Thymus (tissue), 11 donors: ENCODE measurements around the gene ADRA2B. TPM values are rescaled to one million over a fixed set of nuclear protein-coding genes. Genes with fewer than 3 reads are reported as not detected.
A peak's percentile ranks its signal among the peaks of the same experiment; 100 is the strongest.

Source experiments
- DNase-seq, 9 donors: peaks; one replicate each; pipeline ENCODE4 v3.0.0-alpha.2; 2013; ENCODE audit warnings: low spot score in 9 of 9, low read depth in 6 of 9, missing footprints in 1 of 9
- H3K27ac ChIP-seq, 2 donors: one replicate each; pipeline ENCODE4 v1.5.1; 2013; ENCODE audit warnings: control low read depth in 1 of 2, low read depth in 1 of 2, low read length in 1 of 2, mild to moderate bottlenecking in 1 of 2, moderate library complexity in 1 of 2
- H3K27me3 ChIP-seq, 2 donors: one replicate each; pipeline ENCODE4 v1.5.1; 2013; ENCODE audit warnings: low read length in 1 of 2; ENCODE audit not compliant: control insufficient read depth in 2 of 2, insufficient read depth in 1 of 2
- H3K36me3 ChIP-seq, 2 donors: one replicate each; pipeline ENCODE4 v1.5.1; 2013; ENCODE audit warnings: low read length in 1 of 2, mild to moderate bottlenecking in 1 of 2, moderate library complexity in 1 of 2; ENCODE audit not compliant: control insufficient read depth in 2 of 2, insufficient read depth in 2 of 2
- H3K4me1 ChIP-seq, 2 donors: one replicate each; pipeline ENCODE4 v1.5.1; 2013; ENCODE audit warnings: low read length in 2 of 2; ENCODE audit not compliant: control insufficient read depth in 2 of 2, insufficient read depth in 2 of 2
- H3K4me3 ChIP-seq, 2 donors: one replicate each; pipeline ENCODE4 v1.5.1; 2013; ENCODE audit warnings: low read length in 2 of 2, control low read depth in 1 of 2, mild to moderate bottlenecking in 1 of 2
- H3K9me3 ChIP-seq, 2 donors: one replicate each; pipeline ENCODE4 v1.5.1; 2013; ENCODE audit warnings: low read length in 1 of 2, mild to moderate bottlenecking in 1 of 2; ENCODE audit not compliant: control insufficient read depth in 2 of 2, insufficient read depth in 1 of 2
- WGBS: extraction: QIAGEN DNeasy Blood & Tissue Kit; methylation state at CpG from one replicate; pipeline ENCODE4 v1.1.7; 2013; 5-methylcytosine and 5-hydroxymethylcytosine counted together
- polyA plus RNA-seq: library from polyadenylated mRNA; stranded (reverse); fragments of 200-250 nt; gene quantifications from one replicate; pipeline ENCODE4 v1.2.3, GENCODE V29; 2013
- total RNA-seq: library from RNA; stranded (reverse); fragments of 120-200 nt; gene quantifications from one replicate; pipeline ENCODE4 v1.2.4, GENCODE V29; 2013
- donor health status: healthy.

Gene ADRA2B
- total and polyA plus RNA-seq, 2 donors: 0.28 to 0.52 TPM

DNA sequence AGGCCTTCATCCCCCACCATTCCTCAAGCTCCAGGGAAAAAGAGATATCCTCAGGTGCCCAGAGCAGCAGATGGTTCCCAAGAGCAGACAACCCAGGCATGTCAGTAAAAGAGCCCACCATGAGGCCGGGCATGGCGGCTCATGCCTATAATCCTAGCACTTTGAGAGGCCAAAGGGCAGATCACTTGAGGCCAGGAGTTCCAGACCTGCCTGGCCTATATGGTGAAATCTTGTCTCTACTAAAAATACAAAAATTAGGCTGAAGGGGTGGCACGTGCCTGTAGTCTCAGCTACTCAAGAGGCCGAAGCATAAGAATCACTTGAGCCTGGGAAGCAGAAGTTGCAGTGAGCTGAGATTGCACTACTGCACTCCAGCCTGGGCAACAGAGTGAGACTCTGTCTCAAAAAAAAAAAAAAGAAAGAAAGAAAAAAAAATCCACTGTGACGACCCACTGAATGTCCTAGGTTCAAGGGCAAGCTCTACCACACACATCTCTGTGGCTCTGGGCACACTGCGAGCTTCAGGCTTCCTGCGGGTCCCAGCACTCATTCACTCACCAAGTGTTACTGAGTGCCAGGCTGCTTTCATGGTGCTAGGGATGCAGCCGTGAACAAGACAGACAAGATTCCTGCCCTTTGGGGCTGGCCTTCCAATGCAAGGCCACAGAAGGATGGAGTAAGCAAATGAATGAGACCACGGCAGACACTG lies 35.4 kb upstream of the ADRA2B start:
- H3K27me3 ChIP-seq: no peaks in the 10 kb centered on the region
- no peaks in the 10 kb centered on the region for H3K36me3 ChIP-seq
- no peak for DNase-seq
- 92% methylated on average over 9 of the region's 9 CpGs for WGBS
- peaks cover 87 to 99% of the 10 kb centered on the region in 2 donors for H3K4me1 ChIP-seq
- no peak overlapping the region for H3K4me3 ChIP-seq
- H3K9me3 ChIP-seq: no peaks in the 10 kb centered on the region
- peak overlapping the region in 1 of 2 donors; percentile 56 for H3K27ac ChIP-seq

DNA sequence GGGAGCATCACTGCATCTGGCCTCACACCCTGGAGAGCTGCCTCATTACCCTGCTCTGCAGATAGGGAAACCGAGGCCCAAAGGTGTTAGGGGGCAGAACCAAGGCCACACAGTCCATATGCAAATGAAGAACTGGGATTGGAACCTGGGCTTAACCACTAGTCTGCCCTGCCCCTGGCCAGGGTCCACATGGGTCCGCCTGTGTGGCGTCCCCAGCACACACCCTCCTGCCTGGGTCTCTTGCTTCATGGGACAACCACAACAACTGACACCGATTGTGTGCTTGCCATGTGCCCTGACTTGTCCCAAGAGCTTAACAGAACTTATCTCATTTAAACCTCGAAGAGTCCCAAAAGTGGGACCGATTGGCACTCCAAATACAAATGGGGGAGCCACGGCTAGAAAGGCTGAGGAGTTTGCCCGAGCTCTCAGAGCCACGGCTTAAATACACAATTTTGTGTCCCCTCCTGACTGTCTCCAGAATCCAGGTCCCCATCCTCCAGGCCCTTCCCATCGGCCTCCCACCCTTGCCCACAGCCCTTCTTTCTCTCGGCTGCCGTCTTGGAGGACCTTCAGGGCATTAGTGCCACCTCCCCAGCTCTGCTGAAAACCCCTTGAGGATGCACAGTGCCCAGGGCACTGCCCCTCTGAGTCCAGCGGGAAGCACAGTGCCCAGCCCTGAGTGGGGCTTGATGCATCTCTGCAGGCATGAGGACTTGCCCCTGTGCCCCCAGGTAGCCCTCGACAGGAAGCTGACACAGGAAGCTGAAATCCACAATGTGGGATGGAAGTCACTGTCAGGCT lies 34.6 kb upstream of the ADRA2B start:
- no peaks in the 10 kb centered on the region for H3K27me3 ChIP-seq
- H3K4me1 ChIP-seq: peaks cover 83 to 99% of the 10 kb centered on the region in 2 donors
- H3K36me3 ChIP-seq: no peaks in the 10 kb centered on the region
- H3K4me3 ChIP-seq: no peak overlapping the region
- H3K9me3 ChIP-seq: no peaks in the 10 kb centered on the region
- WGBS: 94% methylated on average over 14 of the region's 14 CpGs
- H3K27ac ChIP-seq: peak overlapping the region in 1 of 2 donors; percentile 56
- no peak for DNase-seq

DNA sequence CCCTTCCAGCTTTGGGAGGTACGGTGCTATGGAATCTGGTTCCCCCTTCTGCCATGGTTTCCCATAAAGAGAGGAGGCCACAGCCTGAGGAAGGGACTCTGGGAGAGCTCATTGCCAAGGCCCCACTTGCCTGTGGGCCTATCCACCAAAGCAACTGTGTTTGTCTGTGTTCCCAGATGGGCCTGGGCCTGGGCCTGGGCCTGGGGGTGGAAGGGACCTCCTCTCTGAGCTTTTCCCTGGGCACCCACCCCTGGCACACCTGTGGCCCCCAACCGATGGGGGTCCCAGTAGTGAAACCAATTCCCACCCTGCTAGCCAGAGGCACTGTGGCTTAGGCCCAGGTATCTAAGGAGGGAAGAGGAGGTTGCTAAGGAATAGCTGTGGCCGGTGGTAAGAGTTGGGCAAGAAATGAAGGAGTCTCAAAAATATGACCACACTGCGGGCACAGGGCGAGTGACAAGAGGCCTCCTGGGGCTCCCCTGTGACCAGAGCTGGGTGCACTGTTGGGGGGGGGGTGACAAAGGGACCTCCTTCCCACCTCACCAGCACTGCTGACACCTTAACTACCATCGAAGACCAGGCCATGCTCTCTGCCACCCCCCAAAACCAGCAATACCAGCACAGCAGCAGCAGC lies 33.8 kb upstream of the ADRA2B start:
- no peaks in the 10 kb centered on the region for H3K27me3 ChIP-seq
- H3K9me3 ChIP-seq: no peaks in the 10 kb centered on the region
- H3K36me3 ChIP-seq: no peaks in the 10 kb centered on the region
- no peak overlapping the region for H3K4me3 ChIP-seq
- DNase-seq: no peak
- WGBS: 98% methylated on average over 6 of the region's 6 CpGs
- no peak overlapping the region for H3K27ac ChIP-seq
- peaks cover 76 to 96% of the 10 kb centered on the region in 2 donors for H3K4me1 ChIP-seq

DNA sequence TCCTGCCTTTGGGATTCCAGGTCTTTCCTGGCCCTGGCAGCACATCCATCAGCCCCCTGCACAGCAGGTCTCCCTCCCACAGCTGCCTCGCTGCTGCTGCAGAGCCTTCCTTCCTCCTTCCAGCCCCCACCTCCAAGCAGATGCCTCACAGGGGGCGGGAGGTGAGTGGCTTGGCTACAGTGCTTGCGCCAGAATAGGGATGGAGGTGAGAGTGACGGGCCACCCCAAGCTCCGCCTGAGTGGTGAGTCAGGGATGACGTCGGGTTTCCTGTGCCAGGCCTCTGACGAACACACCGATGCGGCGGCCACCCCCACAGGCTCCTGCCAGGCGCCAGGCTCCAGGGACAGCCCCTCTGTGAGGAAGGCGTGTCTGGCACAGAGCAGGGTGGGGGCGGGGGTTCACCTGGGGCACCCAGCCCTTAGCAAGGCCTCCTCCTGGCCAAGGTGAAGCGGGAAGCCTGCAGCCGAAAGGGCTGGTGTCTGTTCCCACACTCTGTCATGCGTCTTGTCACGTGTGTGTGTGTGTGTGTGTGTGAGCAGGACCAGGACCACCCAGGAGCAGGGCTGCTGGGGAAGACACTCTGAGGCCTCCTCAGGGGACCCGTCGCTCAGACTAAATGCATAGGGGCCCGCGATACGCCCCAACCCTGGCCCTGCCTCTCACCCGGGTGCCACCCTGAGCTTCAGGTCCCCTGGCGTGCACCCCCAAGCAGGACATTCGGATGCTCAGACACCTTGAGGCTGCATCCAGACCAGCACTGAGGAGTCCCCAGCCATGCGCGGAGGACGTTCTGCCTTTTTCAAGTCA lies 32.2 kb upstream of the ADRA2B start:
- Histone ChIP-seq H3K4me1 (peaks cover 61 to 87% of the 10 kb centered on the region in 2 donors), H3K27ac (peak overlapping the region; percentile 96 to 99), H3K27me3 (peaks cover 0 to 2% of the 10 kb centered on the region in 2 donors), H3K9me3 (no peaks in the 10 kb centered on the region), H3K36me3 (peaks cover 8 to 9% of the 10 kb centered on the region in 2 donors), H3K4me3 (peak overlapping the region; percentile 33 to 75)
- WGBS: 32% methylated on average over 29 of the region's 29 CpGs
- peak in 7 of 9 donors; percentile 77 to 96 (median 88) for DNase-seq

DNA sequence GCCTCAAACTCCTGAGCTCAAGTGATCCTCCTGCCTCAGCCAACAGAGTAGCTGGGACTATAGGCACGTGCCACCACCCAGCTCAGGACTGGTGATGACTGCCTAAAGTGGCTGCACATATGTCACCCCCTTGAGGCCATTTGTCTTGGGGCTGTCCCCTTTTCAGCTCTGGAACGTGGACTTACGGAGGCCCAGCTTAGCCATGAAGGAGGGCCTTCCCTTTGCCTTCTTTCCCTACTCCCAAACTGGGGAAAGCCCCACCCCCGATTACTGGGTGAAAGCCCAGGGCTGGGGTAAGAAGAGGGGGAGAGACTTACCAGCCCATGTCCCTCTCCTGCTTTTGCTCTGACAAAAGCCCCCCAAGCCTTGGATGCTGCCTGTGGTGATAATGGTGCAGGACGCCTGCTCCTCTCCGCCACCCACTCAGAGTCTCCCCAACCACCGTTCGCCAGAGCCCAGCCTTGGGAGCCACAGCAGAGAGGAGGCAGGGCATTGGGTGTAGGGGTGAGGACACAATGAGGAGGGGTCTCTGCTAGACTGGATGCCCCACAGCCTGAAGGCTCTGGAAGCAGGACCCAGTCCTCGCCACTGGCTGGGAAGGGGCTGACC lies 31.3 kb upstream of the ADRA2B start:
- Histone ChIP-seq H3K4me3 (peak overlapping the region; percentile 33 to 75), H3K36me3 (peaks cover 17 to 18% of the 10 kb centered on the region in 2 donors), H3K27ac (peak overlapping the region; percentile 96 to 99), H3K27me3 (peaks cover 0 to 2% of the 10 kb centered on the region in 2 donors), H3K9me3 (no peaks in the 10 kb centered on the region), H3K4me1 (peaks cover 56 to 87% of the 10 kb centered on the region in 2 donors)
- DNase-seq: peak in 1 of 9 donors; percentile 62
- 72% methylated on average over 9 of the region's 9 CpGs for WGBS

DNA sequence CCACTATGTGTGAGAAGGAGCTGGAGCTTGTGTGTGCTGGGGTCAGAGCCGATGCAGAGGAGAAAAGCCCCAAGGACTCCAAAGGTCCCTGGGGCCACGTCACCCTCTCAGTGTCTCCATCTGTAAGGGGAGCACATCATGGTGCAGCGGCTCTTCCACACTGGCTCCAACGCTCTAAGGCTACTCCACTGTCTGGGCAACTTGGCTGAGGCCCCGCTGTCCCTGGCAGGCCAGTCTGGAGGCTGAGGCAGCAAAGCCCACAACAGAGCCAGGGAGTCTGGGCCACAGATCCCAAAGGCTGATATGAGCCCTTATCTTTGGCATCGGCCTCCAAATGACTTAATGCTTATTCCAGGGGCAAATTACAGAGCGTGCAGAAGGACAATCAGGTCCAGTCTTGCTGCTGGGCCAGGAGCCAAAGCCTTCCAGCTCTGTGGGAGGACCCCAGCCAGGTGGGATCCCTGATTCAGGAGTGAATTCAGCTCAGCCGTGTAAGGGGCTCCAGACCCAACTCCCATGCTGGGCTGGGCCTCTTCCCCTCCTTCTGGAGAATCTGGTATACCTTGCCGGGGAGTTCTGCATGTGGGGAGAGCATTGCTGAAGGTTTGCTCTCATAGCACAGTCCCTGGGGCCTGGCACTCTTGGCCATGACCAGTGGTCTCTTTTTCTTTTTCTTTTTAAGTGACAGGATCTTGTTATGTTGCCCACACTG lies 30.7 kb upstream of the ADRA2B start:
- Histone ChIP-seq H3K27ac (peak overlapping the region; percentile 96 to 99), H3K4me1 (peaks cover 55 to 87% of the 10 kb centered on the region in 2 donors), H3K27me3 (peaks cover 0 to 2% of the 10 kb centered on the region in 2 donors), H3K9me3 (no peaks in the 10 kb centered on the region), H3K36me3 (peaks cover 24 to 25% of the 10 kb centered on the region in 2 donors), H3K4me3 (peak overlapping the region; percentile 75 to 84)
- WGBS: 69% methylated on average over 9 of the region's 9 CpGs
- DNase-seq: no peak

DNA sequence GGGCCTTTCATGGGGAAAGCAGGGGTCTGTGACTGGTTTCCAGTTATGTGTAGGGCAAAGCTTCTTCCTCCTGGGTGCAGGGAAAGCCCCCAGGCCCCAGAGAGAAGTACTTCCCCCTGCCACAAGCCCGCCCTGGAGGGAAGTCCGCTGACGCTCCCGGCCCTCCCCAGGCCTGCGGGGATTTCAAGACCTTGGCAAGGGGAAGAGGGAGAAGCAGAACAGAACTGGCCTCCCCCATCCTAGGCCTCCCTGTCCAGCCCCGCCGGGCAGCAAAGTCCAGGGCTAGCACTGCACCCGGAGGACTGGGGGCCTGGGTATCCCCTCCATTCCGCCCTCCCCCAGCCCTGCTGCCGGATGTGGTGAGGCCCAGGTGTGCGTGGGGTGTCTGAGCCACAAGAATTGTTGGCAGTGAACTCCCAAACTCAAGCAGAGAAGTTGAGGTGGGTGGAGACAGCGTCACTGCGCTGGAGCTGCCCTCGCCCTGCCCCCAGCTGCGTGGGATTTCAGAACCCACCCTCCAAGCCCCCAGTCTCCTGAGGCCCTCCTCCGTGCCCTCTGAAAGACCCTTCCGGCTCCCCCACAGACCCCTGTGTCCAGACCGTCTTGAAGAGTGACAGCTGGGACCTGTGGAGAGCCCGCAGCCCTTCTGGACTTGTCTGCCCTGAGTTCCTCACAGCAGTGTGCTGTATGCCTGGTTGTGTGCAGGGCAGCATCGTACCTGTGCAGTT lies 29.9 kb upstream of the ADRA2B start:
- Histone ChIP-seq H3K4me1 (peaks cover 51 to 85% of the 10 kb centered on the region in 2 donors), H3K4me3 (peak overlapping the region; percentile 75 to 84), H3K27ac (peak overlapping the region; percentile 96 to 99)

More for the DNA sequence above, 29.9 kb upstream of the ADRA2B start:
- peaks cover 0 to 2% of the 10 kb centered on the region in 2 donors for H3K27me3 ChIP-seq
- no peaks in the 10 kb centered on the region for H3K9me3 ChIP-seq
- peaks cover 25 to 26% of the 10 kb centered on the region in 2 donors for H3K36me3 ChIP-seq
- peak in 8 of 9 donors; percentile 85 to 97 (median 92) for DNase-seq
- 4% methylated on average over 20 of the region's 20 CpGs for WGBS
